ENCODE data around the gene TTLL8. TPM values are rescaled to one million over a fixed set of nuclear protein-coding genes. Genes with fewer than 3 reads are reported as not detected.

TTLL8 gene
- total RNA-seq, 1 donor from 2014 or later = not detected

DNA sequence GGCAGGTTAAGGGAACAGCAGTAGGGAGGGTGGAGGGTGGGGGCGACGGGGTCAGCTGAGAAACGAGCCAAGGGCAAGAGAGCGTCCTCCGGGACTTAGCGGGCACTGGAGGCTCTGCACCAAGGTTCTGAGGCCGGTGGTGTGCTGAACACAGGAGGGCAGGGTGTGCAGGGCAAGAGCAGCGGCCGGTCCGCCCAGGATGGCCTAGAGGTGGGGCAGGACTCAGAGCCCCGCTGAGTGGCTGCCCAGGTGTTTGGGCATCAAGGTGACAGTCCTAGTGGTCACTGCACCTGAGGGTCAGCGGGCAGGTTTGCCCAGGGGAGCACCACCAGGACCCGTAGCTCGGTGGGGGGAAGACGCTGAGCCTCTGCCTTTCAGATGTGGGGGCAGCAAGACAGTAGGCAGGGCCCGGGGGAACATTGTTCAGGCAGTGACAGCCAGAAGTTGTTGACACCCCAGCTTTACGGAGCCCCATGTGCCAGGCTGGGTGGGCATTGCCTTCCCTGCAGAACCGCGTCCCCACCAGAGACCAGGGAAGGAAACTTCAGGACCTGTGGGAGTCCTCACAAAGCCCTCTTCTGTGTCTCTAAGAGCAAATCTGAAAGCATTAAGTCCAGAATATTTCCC is 4.5 kb upstream of the TTLL8 start:
- intact Hi-C loops (cut with micrococcal nuclease) = no loop called here

DNA sequence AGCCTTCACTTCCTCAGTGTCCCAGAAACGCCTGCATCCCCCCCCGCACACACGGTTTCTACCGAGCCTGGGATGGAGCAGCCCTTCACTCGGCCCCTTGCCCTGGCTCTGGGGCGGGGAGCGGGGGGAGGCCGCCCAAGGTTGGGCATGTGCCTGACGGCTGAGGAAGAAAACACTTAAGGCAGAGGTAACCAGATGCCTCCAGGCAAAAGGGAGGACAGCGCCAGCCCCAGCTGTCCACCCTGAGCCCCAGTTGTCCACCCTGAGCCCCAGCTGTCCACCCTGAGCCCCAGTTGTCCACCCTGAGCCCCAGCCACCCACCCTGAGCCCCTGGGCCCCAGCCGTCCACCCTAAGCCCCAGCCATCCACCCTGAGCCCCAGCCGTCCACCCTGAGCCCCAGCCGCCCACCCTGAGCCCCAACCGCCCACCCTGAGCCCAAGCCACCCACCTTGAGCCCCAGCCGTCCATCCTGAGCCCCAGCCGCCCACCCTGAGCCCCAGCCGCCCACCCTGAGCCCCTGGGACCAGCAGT is 3.8 kb upstream of the TTLL8 start:
- intact Hi-C loops (cut with micrococcal nuclease) = no loop called here

DNA sequence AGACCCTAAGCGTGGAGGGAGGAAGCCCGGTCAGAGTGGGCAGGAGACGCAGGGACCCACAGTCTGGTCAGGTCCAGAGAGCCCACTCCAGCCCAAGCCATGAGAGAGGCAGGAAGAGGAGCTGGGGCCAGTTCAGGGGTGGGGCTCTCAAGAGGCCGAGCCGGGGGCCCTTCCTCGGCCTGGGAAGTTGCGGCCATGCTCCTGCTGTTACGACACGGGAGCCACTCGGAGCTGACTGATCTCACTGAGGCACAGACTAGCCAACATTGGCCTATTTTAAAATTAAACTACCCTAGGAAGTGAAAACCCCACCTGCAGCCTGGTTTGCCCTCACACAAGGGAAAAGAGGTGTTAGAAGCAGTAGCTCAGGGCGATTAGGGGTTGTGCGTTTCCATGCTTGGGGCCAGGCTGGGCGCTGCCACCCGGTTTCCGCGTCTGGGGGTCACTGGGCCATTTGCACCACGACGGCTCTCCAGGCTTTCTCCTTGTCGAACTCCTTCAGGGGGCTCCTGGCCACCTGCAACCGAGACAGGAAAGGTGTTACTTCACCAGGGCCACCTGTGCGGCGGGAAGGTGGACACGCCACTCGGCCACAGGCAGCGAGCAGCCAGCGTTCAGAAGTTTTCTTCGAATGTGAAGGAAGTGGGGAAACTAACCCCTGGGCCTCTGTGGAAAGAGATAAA is 3.2 kb upstream of the TTLL8 start:
- intact Hi-C loops (cut with micrococcal nuclease) = no loop called here

DNA sequence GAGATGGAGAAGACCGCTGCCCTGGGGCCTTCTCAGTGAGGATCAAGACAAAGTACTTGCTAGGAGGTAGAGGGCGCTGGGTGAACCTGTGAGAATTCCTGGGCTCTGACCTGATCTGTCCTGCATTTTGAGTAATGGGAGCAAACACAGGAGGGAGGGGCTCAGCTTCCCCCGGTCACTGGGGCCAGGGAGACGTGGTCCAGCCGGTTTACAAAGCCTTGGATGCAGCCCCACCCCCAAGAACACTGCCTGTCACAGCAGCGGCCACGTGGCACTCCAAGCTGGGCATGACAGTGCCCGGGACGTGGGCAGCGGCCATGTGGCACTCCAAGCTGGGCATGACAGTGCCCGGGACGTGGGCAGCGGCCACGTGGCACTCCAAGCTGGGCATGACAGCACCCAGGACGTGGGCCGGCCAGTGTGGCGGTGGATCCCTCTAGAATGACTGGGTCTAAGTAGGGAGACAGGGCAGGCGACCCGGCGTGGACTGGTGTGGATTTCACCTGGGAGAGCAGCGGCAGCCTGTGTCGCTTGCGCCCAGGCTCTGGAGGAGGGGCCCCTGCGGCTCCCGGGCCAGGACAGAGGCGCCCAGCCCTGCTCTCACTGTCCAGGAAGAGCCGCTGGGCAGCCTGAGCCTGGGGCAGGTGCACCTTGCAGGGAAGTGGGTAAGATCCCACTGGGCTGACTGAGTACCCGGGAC is 2.5 kb upstream of the TTLL8 start:
- intact Hi-C loops (cut with micrococcal nuclease) = no loop called here

DNA sequence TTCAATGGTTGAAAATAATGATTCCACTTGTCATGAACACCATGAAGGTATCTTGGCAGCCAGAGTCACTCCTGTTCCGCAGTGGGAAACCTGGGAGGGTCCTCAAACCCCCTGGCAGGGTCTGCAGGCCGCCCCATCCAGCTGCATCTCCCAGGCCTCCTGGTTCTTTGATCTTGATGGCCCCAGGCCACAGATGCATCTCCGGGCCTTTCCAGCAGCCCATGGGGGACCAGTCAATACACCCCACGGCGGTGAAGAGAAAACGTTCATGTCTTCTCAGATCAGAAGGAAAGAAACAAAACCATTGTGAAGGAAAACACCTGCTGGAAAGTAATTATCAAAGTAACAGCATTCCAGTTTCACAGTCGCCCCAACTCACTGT is 1.8 kb upstream of the TTLL8 start:
- intact Hi-C loops (cut with micrococcal nuclease) = no loop called here

DNA sequence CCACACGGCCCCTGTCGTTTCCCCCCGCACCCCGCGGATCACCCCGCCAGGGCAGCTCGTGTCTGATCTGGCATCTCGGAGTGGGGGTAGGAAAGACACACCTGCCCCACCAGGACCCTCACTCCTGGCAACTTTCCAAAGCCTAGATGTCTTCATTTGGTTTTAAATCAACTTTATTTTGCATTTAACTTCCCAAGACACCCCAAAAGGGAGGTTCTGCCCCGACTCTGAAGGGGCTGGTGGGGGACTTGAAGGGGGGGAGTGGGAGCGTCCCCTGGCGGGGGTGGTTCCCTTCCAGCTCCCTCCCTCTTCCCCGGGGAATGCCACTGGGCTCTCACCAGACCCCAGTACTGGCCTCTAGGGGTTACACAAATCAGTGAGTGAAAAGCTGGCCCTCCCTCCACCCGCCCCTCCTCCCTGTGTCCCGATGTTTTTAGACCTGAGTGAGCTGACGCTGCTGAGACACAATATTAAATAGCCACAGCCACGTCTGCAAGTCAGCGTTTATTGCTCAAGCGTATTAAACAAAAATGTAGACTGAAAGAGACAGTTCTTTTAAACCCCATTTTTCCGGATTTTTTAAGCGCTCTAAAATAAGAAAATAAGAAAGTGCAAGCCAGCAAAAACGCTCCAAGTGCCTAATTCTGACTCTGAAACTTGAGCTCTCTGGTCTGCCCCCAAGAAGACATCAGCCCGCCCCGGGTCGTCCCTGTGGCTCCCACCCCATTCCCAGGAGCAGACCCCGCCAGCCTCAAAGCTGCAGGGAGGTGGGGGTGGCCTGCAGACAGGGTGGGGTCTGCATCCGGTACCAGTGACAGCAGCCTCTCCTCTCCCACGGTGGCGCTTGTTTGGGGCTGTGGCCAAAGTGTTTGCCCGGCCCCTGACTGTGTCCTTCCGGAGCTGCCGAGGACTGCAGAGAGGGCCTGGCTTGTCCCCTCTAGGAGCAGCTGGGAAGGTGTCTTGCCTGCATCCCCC is 1.1 kb upstream of the TTLL8 start:
- intact Hi-C loops (cut with micrococcal nuclease) = no loop called here

DNA sequence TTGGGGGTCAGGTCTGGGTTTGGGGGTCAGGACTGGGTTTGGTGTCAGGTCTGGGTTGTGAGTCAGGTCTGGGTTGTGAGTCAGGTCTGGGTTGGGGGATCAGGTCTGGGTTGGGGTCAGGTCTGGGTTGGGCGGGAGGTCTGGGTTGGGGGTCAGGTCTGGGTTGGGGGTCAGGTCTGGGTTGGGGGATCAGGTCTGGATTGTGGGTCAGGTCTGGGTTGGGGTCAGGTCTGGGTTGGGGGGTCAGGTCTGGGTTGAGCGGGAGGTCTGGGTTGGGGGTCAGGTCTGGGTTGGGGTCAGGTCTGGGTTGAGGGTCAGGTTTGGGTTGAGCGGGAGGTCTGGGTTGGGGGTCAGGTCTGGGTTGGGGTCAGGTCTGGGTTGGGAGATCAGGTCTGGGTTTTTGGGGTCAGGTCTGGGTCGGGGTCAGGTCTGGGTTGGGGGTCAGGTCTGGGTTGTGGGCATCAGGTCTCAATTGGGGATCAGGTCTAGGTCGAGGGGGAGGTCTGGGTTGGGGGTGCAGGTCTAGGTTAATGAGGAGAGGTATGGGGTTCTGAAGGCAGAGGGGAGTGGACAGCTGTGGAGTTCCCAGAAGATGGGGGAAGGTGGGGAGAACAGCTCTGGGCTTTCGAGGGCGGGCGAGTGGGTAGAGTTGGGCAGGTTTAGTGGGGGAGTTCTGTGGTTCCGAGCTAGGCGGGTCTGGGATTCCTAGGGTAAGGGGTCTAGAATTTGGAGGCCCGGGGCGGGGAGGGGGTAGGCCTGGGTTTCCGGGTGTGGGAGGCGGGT is 629 bp downstream of the TTLL8 start:
- intact Hi-C loops (cut with micrococcal nuclease) = no loop called here

DNA sequence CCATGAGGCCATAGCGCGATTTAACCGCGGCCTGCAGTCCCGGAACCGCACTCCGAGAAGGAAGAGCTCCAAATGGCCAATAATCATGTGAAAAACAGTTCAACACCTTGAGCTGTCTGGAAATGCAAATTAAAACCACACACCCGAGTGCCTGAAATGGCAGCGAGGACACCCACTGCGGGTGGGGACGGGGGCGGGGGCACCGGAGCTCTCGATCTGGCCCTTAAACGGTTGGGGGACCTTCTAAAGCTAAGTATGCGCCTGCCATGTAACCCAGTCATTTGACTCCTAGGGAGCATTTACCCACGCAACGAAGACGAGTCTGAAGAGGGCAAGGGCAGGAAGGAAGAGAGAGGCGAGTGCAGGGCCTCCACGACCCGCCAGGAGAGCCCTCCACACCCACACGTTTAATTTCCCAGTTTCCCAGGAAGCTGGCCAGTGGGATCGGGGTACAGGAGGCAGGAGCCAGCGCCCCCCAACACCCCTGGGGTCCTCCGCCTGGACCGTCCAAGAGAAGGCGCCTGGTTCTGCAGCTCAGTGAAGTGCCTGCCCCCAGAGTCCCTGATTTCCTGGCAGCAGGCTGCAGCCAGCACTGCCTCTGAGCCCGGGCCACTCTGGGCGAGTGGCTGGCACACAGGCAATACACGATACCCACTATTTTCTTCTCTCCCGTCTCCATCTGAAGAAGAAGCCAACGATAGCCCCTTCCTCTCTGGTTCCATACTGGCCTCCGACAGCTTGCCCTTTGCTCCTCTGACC is 1.7 kb downstream of the TTLL8 start:
- intact Hi-C loops (cut with micrococcal nuclease) = no loop called here

DNA sequence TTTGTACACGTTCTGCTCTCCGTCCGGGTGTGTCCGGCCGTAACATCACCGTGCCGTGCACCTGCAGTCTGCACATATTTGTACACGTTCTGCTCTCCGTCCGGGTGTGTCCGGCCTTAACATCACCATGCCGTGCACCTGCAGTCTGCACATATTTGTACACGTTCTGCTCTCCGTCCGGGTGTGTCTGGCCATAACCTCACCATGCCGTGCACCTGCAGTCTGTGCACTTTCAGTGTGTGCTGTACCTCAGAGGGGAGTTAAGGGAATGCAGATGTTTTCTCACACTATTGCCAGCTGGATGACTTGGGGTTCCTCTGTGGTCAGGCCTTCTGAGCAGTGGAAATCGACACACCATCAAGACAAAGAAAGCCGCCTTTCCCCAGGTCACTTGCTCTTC is 4.2 kb downstream of the TTLL8 start:
- intact Hi-C loops (cut with micrococcal nuclease) = no loop called here

DNA sequence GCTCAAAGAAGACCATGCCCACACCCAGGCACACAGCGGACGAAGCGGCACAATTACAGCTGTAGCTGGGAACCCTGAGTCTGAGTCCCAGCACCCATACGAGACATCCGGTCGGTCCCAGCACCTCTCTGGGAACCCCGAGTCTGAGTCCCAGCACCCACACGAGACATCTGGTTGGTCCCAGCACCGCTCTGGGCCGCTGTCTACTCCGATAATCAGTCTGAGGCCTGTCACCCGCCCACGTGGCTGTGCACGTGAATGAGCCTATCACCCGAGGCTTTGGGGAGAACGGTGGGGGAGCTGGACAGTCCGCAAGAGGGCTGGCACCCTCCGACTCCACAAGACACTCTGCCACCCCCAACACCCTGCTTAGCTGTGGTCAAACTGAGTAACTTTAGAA is 6.2 kb downstream of the TTLL8 start:
- intact Hi-C loops (cut with micrococcal nuclease) = no loop called here

DNA sequence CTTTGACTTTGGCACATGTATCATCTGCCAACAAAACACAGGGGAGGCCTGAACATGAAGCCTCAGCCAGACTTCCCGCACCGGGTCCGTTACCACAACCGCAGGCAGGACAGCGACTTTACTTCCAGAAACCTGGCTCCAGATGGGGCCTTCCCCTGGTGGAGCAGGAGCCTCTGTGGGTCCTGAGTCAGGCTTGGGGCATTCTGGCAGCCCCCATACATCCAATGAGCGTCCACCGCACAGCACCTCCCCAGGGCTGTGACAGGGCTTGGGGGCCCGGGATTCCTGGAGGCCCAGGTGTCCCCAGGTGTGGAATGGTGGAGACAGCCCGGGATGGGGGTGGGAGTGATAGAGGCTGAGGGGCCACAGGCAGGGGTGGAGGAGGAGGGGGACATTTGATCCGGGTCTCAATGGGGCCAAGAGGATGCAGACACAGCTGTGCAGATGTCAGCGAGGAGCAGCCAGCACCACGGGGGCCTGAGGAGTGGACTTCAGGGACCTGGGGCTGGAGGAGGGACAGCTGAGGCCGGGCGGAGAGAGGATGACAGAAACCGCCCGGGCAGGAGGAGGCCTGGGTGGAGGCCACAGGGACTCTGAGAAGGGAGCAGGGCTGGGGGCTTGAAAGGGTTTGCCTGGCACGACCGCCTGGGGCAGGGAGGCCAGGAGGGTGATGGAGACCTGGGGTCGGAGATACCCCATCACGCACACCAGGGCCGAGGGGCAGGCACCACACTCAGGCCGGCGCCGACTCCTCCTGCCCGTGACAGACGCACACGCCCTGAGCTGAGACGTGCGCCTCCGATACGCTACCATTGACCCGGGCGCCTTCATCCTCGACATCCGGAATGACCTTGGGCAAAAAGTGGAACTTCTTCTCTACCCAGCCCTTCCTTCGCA is 8.6 kb downstream of the TTLL8 start:
- intact Hi-C loops (cut with micrococcal nuclease) = no loop called here

DNA sequence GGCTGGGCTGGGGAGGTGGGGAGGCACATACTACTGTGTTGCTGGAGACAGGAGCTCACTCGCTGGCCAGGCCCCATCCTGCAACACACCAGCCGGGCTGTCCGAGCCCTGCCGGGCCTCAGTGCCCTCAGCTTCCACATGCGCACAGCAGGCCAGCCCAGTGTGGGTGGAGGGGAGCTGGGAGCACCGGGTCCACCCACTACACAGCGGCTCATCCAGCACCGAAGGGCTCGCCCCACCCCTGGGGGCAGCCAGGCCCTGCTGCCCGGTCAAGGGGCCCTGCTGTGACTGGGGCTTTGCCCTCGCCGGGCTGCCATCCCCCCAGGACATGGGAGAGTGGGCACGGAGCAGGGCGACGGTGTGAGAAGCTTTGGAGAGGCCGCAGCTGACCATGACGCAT is 9.3 kb downstream of the TTLL8 start:
- intact Hi-C loops (cut with micrococcal nuclease) = no loop called here

DNA sequence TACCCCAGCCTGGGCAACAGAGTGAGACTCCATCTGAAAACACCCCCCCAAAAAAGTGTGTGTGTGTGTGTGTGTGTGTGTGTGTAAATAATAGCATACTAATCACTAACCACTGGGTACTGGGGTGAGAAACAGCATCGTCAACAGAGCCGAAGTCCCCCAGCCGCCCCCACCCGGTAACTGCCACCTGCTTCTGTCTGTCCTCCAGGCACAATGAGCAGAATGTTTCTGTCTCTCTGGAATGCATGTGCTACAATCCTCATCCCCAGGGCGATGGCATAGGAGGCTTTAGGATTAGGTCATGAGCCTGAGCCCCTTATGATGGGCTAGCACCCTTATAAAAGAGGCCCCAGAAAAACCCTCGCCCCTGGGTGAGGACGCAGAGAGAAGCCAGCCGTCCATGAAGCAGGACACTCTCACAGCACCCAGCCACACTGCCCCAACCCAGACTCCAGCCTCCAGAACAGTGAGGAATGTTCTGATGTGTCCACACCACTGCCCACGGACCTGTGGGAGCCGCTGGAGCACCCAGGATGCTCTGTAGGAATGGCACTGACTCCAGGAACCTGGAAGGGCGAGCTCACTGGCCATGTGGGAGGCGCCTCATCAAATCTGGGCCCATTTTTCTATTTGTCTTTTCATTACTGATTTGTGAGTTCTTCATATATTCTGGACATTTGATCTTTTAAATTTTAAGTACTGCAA is 9.9 kb downstream of the TTLL8 start:
- intact Hi-C loops (cut with micrococcal nuclease) = no loop called here

DNA sequence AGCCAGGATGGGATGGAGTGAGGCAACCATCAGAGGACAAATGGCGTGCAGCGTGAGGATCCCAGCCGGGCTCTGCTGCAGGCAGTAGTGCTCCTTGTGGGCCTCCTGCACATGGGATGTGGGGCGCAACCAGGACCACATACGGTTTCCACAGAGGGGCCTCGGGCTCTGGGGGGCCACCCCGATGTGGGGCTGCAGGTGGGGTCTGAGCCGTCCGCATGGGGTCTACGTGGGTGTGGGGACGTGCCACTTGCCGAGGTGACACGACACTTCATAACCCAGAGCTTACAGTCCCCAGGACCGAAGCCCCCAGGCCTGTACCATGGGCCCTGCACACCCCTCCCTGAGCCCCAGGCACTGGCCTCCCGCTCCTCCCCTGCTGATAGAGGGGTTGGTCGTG is 10.8 kb downstream of the TTLL8 start:
- intact Hi-C loops (cut with micrococcal nuclease) = no loop called here

DNA sequence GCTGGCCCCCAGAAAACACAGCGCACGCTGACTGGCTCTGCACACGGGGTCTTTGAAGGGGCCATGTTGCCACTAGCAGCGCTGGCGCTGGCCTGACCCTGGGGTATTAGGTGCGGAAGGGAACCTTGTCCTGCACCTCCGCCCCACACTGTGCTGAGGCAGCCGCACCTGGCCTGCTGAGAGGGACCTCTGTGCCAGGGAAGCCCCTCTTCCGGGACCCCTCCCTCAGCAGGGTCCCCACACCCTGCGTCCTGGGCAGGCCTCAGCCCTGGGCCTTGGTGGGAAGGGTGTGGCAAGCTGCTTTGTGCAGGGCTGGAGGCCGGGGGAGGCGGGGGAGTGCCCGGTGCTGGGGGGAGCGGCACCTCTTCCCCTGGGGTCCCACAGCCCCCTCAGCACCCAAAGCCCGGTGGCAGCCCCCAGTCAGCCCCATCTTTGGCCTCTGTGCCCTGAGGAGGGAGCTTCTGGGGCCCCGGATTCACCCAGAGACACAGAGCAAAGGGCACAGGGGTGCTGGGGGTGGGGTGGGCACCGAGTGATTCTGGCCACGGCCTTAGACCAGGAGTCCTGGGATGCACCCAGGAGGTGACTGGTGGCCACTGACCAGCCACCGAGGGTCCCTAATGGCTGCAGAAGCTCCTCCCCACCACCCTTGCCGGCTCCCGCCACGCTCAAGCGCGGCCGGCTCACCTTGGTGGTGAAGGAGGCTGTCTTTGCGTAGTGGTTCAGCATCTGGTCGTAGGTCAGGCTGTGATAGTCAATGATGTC is 11.4 kb downstream of the TTLL8 start:
- intact Hi-C loops (cut with micrococcal nuclease) = no loop called here

DNA sequence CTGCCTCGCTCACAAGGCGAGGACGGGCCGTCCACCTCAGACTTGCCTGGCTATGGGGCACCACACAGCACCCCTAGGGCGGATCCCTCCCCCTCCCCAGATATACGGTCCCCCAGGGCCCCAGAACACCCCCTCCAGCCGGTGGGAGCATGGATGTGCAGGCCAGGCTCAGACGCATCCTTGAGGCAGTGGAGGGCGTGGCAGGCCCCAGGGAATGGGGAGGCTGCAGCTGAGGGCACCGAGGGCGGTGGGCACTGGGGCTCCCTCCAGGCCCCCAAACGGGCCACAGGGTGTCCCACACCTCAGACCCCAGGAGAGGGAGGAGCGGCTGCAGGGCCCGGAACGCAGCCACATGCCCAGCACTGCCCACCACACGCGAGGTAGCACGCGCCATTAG is 12.1 kb downstream of the TTLL8 start:
- intact Hi-C loops (cut with micrococcal nuclease) = no loop called here

DNA sequence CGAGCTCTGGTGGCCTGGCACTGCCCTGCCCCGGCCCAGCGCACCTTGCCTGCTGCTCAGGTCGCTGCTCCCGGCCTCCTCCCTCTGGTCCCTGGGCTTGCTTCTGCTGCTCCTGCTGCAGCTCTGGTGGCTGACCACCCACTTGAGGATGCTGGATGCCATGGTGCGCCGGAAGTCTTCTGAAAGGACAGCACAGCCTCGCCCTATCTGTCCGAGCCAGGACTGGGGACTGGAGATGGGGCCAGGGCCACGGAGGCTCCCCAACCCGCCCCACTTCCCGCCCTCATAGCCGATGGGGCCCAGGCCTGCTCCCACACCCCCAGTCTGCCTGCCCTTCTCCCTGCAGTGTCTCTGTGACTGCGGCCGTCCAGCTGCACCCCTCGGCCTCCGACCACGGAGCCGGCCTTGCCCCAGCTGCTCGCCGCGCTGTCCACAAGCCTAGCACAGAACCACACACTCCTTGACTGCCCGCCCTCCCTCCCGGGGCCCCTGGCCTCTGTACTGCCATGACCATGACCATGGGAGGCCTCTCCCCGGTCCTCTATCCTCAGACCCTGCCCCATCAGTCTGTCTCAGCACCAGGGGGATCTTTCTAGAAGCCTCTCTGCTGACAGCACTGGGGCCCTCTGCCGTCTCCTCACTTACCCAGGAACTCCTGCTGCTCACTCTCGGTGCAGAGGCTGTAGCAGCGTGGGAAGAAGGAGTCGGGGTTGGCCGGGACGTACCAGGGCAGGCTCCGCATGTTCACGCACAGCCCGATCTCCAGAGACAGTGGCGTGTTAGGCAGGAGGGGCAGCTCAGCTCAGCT is 12.7 kb downstream of the TTLL8 start:
- intact Hi-C loops (cut with micrococcal nuclease) = no loop called here

Data from T-helper 2 cell treated with Interferon-gamma antibody and Interleukin-4, amounts not matched to agents 100 ng/mL and 5 ng/mL, for 36 hours (primary cell).